GM19193 (cell line): ENCODE data around the gene TSEN2.

ENCODE experiments used
- POLR2A ChIP-seq: IDR thresholded peaks from 4 replicates; pipeline ENCODE4 v1.6.1; 2011; ENCODE audit not compliant: insufficient read depth, insufficient read length; ENCODE audit errors: extremely low read depth

Gene TSEN2

GRCh38 chr3:12484198-12484982 lies at the start of gene TSEN2:
TSS of gene TSEN2 (plus strand) at chr3:12484480. CDS start at chr3:12489801, 5,321 bp downstream.
- TF ChIP-seq POLR2A, result peak; percentile 74

- TF ChIP-seq POLR2A, result no peak
Measured at GRCh38 chr3:12436514-12437220, 47.6 kb upstream of the TSEN2 start.

GRCh38 chr3:12437221-12437605 lies 47.1 kb upstream of the TSEN2 start:
- TF ChIP-seq POLR2A, result no peak

- no peak for TF ChIP-seq POLR2A
Measured at GRCh38 chr3:12437861-12438260, 46.4 kb upstream of the TSEN2 start.

GRCh38 chr3:12438318-12438717 lies 46.0 kb upstream of the TSEN2 start:
- TF ChIP-seq POLR2A, result no peak

- no peak for TF ChIP-seq POLR2A
Measured at GRCh38 chr3:12439161-12439940, 44.9 kb upstream of the TSEN2 start.

GRCh38 chr3:12440927-12441714 lies 43.2 kb upstream of the TSEN2 start:
- TF ChIP-seq POLR2A, result no peak

- TF ChIP-seq POLR2A, result no peak
Measured at GRCh38 chr3:12442654-12443501, 41.4 kb upstream of the TSEN2 start.

GRCh38 chr3:12443781-12444522 lies 40.3 kb upstream of the TSEN2 start:
- no peak for TF ChIP-seq POLR2A

GRCh38 chr3:12444582-12445471 lies 39.5 kb upstream of the TSEN2 start:
- no peak for TF ChIP-seq POLR2A

GRCh38 chr3:12445523-12446240 lies 38.6 kb upstream of the TSEN2 start:
- no peak for TF ChIP-seq POLR2A

GRCh38 chr3:12446298-12446697 lies 38.0 kb upstream of the TSEN2 start:
- TF ChIP-seq POLR2A, result no peak

- TF ChIP-seq POLR2A, result no peak
Measured at GRCh38 chr3:12447075-12447474, 37.2 kb upstream of the TSEN2 start.
